HepG2 (cell line): ENCODE measurements around the gene ZBTB22. TPM values are rescaled to one million over a fixed set of nuclear protein-coding genes. Genes with fewer than 3 reads are reported as not detected.
A peak's percentile ranks its signal among the peaks of the same experiment; 100 is the strongest.

Experiments used
- FOXA3 ChIP-seq: IDR thresholded peaks from 2 replicates; pipeline ENCODE4 v1.6.1; 2016; ENCODE audit warnings: missing genetic modification reagents, missing compliant biosample characterization
- HOXA3 ChIP-seq: sonication (generic); formaldehyde crosslinking; IDR thresholded peaks from 2 replicates; pipeline ENCODE4 v1.5.0; 2020; ENCODE audit warnings: missing genetic modification reagents
- IRX3 ChIP-seq: sonication (generic); formaldehyde crosslinking; IDR thresholded peaks from 2 replicates; pipeline ENCODE4 v1.8.1; 2023; ENCODE audit warnings: mild to moderate bottlenecking, low read depth, missing genetic modification reagents, borderline replicate concordance
- KDM4B ChIP-seq: sonication (generic); formaldehyde crosslinking; IDR thresholded peaks from 2 replicates; pipeline ENCODE4 v1.4.0; 2020; ENCODE audit warnings: missing genetic modification reagents
- MYC ChIP-seq: sonication (generic); formaldehyde crosslinking; IDR thresholded peaks from 2 replicates; pipeline ENCODE4 v1.9.0; 2021; ENCODE audit warnings: missing genetic modification reagents, borderline replicate concordance
- NAIF1 ChIP-seq: sonication (generic); formaldehyde crosslinking; IDR thresholded peaks from 2 replicates; pipeline ENCODE4 v1.5.0; 2020; ENCODE audit warnings: mild to moderate bottlenecking, missing genetic modification reagents, borderline replicate concordance
- PRDM15 ChIP-seq: sonication (generic); formaldehyde crosslinking; IDR thresholded peaks from 2 replicates; pipeline ENCODE4 v1.4.0; 2020; ENCODE audit warnings: missing genetic modification reagents
- PRDM4 ChIP-seq: sonication (generic); formaldehyde crosslinking; IDR thresholded peaks from 2 replicates; pipeline ENCODE4 v1.9.0; 2021; ENCODE audit warnings: missing genetic modification reagents, borderline replicate concordance
- RBFOX2 ChIP-seq: fragments of 200-400 bp; formaldehyde crosslinking; IDR thresholded peaks from 2 replicates; pipeline ENCODE4 v1.6.1; 2017; ENCODE audit warnings: low read depth, mild to moderate bottlenecking, low read length
- TBP ChIP-seq: sonication (generic); formaldehyde crosslinking; IDR thresholded peaks from 2 replicates; pipeline ENCODE4 v1.5.0; 2020; ENCODE audit warnings: missing genetic modification reagents
- THAP9 ChIP-seq: sonication (generic); formaldehyde crosslinking; IDR thresholded peaks from 2 replicates; pipeline ENCODE4; 2020; ENCODE audit warnings: missing genetic modification reagents, mild to moderate bottlenecking, borderline replicate concordance
- ZNF143 ChIP-seq: sonication (generic); formaldehyde crosslinking; IDR thresholded peaks from 2 replicates; pipeline ENCODE4 v1.4.0; 2020; ENCODE audit warnings: missing genetic modification reagents
- ZNF317 ChIP-seq: sonication (generic); formaldehyde crosslinking; IDR thresholded peaks from 2 replicates; pipeline ENCODE4 v1.5.0; 2020; ENCODE audit warnings: mild to moderate bottlenecking, missing genetic modification reagents
- ZNF331 ChIP-seq: sonication (generic); formaldehyde crosslinking; IDR thresholded peaks from 2 replicates; pipeline ENCODE4 v1.4.0; 2020; ENCODE audit warnings: missing genetic modification reagents
- ZNF558 ChIP-seq: sonication (generic); formaldehyde crosslinking; IDR thresholded peaks from 2 replicates; pipeline ENCODE4 v1.9.0; 2022; ENCODE audit warnings: mild to moderate bottlenecking, missing genetic modification reagents, borderline replicate concordance
- polyA plus RNA-seq, 8 experiments: library from polyadenylated mRNA; depleted of rRNA in 3 of 8; stranded (reverse) in 7 of 8; unstranded in 1 of 8; fragments of >200 nt; fragmentation: Illumina TruSeq in 4 of 8; extraction: Trizol in 4 of 8; gene quantifications; 2 replicates each; pipeline versions ENCODE4 v1.2.1 to v1.2.3, GENCODE V29; 2011 to 2016; ENCODE audit warnings: low read depth in 4 of 8, missing spikeins in 1 of 8, mixed read lengths in 1 of 8; ENCODE audit not compliant: insufficient read depth in 1 of 8
- total RNA-seq, 5 experiments: library from RNA; depleted of rRNA; stranded (reverse); fragments of >200 nt; fragmentation: Illumina TruSeq; extraction: Trizol; gene quantifications; 2 replicates each; pipeline ENCODE4 v1.2.3, GENCODE V29; 2016; ENCODE audit warnings: low read depth in 1 of 5
- TF ChIP-seq, protein P1 (sequence below): sonication (generic); formaldehyde crosslinking; IDR thresholded peaks from 2 replicates; pipeline ENCODE4 v1.4.0; 2020; ENCODE audit warnings: missing genetic modification reagents, borderline replicate concordance

ZBTB22 gene
- total and polyA plus RNA-seq, 2 of the 13 experiments (the other 11 are each of a cell fraction or from before 2014, with no cell fraction given), result 8.0 to 10.6 TPM

- TF ChIP-seq, protein P1, sequence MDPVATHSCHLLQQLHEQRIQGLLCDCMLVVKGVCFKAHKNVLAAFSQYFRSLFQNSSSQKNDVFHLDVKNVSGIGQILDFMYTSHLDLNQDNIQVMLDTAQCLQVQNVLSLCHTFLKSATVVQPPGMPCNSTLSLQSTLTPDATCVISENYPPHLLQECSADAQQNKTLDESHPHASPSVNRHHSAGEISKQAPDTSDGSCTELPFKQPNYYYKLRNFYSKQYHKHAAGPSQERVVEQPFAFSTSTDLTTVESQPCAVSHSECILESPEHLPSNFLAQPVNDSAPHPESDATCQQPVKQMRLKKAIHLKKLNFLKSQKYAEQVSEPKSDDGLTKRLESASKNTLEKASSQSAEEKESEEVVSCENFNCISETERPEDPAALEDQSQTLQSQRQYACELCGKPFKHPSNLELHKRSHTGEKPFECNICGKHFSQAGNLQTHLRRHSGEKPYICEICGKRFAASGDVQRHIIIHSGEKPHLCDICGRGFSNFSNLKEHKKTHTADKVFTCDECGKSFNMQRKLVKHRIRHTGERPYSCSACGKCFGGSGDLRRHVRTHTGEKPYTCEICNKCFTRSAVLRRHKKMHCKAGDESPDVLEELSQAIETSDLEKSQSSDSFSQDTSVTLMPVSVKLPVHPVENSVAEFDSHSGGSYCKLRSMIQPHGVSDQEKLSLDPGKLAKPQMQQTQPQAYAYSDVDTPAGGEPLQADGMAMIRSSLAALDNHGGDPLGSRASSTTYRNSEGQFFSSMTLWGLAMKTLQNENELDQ (CRISPR knock-in tag), result no peak
- TF ChIP-seq PRDM4 (CRISPR knock-in tag) (no peak), KDM4B (CRISPR knock-in tag) (peak; percentile 64; the same call in 1 of the 2 replicates), FOXA3 (CRISPR knock-in tag) (no peak), HOXA3 (CRISPR knock-in tag) (no peak), RBFOX2 (peak; percentile 67), NAIF1 (CRISPR knock-in tag) (no peak; the same call in 1 of the 2 replicates), MYC (CRISPR knock-in tag) (no peak), ZNF558 (CRISPR knock-in tag) (no peak), THAP9 (peak; percentile 63; the same call in 1 of the 2 replicates), ZNF317 (CRISPR knock-in tag) (0 out of 2 replicates have a peak, but pooled peaks have one; percentile 2), IRX3 (CRISPR knock-in tag) (no peak), ZNF143 (CRISPR knock-in tag) (no peak), PRDM15 (CRISPR knock-in tag) (0 out of 2 replicates have a peak, but pooled peaks have one; percentile 53), TBP (no peak), ZNF331 (CRISPR knock-in tag) (peak; percentile 33; the same call in 1 of the 2 replicates)
Measured at GRCh38 chr6:33317669-33318425, at the start of gene ZBTB22 (continued).
